IPS DF 6.9 (cell line): ENCODE results near the gene SLITRK5.

Experiments used
- DNase-seq: peaks from one replicate; pipeline ENCODE4 v3.0.0-alpha.2; 2013; ENCODE audit warnings: low read depth, low spot score
- H3K27ac ChIP-seq: one replicate; pipeline ENCODE4 v1.5.1; 2013; ENCODE audit warnings: low read length, control low read depth
- H3K27me3 ChIP-seq: 2 replicates; pipeline ENCODE4 v1.6.1; 2013; ENCODE audit warnings: mild to moderate bottlenecking, low read length; ENCODE audit not compliant: control insufficient read depth, insufficient read depth
- H3K36me3 ChIP-seq: 2 replicates; pipeline ENCODE4 v1.6.1; 2013; ENCODE audit warnings: low read length; ENCODE audit not compliant: control insufficient read depth, insufficient read depth
- H3K4me1 ChIP-seq: 2 replicates; pipeline ENCODE4 v1.6.1; 2013; ENCODE audit warnings: low read length; ENCODE audit not compliant: control insufficient read depth, insufficient read depth
- H3K4me3 ChIP-seq: 2 replicates; pipeline ENCODE4 v1.5.1; 2013; ENCODE audit warnings: mild to moderate bottlenecking, low read length
- H3K9me3 ChIP-seq: 2 replicates; pipeline ENCODE4 v1.6.1; 2013; ENCODE audit warnings: low read length, inconsistent platforms; ENCODE audit not compliant: control insufficient read depth, insufficient read depth
- WGBS: extraction: QIAGEN DNeasy Blood & Tissue Kit; methylation state at CpG from one replicate; pipeline ENCODE4 v1.1.7; 2013; ENCODE audit warnings: mixed read lengths, missing lambda C conversion rate; ENCODE audit not compliant: insufficient read length, insufficient coverage; 5-methylcytosine and 5-hydroxymethylcytosine counted together

SLITRK5 gene, protein sequence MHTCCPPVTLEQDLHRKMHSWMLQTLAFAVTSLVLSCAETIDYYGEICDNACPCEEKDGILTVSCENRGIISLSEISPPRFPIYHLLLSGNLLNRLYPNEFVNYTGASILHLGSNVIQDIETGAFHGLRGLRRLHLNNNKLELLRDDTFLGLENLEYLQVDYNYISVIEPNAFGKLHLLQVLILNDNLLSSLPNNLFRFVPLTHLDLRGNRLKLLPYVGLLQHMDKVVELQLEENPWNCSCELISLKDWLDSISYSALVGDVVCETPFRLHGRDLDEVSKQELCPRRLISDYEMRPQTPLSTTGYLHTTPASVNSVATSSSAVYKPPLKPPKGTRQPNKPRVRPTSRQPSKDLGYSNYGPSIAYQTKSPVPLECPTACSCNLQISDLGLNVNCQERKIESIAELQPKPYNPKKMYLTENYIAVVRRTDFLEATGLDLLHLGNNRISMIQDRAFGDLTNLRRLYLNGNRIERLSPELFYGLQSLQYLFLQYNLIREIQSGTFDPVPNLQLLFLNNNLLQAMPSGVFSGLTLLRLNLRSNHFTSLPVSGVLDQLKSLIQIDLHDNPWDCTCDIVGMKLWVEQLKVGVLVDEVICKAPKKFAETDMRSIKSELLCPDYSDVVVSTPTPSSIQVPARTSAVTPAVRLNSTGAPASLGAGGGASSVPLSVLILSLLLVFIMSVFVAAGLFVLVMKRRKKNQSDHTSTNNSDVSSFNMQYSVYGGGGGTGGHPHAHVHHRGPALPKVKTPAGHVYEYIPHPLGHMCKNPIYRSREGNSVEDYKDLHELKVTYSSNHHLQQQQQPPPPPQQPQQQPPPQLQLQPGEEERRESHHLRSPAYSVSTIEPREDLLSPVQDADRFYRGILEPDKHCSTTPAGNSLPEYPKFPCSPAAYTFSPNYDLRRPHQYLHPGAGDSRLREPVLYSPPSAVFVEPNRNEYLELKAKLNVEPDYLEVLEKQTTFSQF

DNA sequence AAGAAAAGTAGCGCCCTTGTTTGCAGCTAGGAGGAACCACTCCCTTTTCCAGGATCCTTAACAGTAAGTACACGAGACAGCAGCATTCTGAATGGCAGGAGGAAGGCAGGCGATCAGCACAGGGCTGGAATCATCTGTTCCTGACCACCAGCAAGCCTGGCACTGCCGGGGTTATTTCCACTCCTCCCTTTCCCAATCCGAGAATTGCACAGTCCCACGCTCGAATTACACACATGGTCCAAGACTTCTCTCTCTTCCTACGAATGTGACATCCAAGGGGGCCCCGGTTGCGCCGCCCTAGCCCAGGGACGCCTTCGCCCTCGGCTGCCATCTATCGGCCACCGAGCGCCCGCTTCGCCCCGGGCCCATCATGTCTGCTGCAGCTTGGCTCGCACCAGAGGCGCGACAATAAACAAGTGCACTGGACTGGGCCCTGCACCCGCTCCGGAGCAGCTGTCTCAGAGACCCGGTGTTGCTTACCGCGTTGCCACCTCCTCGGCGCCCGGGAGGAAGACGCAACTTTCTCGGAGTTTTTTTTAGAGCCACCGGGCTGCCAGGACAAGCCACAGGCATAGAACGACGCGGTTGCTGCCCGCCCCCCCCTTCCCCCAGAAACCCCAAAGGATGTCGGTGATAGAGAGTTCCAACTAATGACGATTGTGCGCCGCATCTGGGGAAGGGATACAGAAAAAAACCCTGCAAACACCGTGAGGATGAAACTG, at the start of gene SLITRK5:
Gene SLITRK5 (plus strand): TSS at position 341 of the 722 bp plus-strand sequence. CDS start 4,018 bp downstream, outside the sequence.
- peaks cover 25% of the 10 kb centered on the region for H3K27me3 ChIP-seq
- no CpG with 5 or more reads among the region's 43 CpGs for WGBS
- no peak within 1 kb of the TSS for H3K27ac ChIP-seq
- H3K9me3 ChIP-seq = no peaks in the 10 kb centered on the region
- H3K4me3 ChIP-seq = peak within 1 kb of the TSS; percentile 68; the same call in 1 of the 2 replicates
- H3K36me3 ChIP-seq = no peaks in the 10 kb centered on the region
- DNase-seq = no peak
- H3K4me1 ChIP-seq = peaks cover 4% of the 10 kb centered on the region; the same call in 1 of the 2 replicates

DNA sequence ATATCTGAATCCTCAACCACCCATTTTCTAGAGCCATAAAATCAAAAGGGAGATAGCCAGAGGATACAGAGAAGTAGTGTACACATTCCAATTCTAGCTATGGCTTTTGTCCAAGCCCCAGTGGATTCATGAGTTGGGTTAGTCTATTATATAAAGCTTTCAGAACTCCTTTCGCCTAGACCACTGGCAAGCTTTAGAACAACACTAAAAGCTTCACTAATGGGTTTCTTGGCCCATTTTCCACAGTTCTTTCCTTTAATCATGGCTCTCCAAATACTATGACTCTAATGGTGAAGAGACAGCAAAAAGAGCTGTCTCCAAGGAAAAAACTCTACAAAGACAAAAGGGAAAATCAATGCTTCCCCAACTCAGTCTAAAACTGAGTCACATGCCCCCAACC, 48.2 kb upstream of the SLITRK5 start:
- no peak overlapping the region for H3K4me3 ChIP-seq
- no peak overlapping the region for H3K27ac ChIP-seq
- H3K9me3 ChIP-seq = no peaks in the 10 kb centered on the region
- DNase-seq = no peak
- no peaks in the 10 kb centered on the region for H3K36me3 ChIP-seq
- no peaks in the 10 kb centered on the region for H3K4me1 ChIP-seq
- WGBS = no CpG with 5 or more reads among the region's 1 CpG
- no peaks in the 10 kb centered on the region for H3K27me3 ChIP-seq

- Histone ChIP-seq H3K36me3 (no peaks in the 10 kb centered on the region), H3K4me1 (no peaks in the 10 kb centered on the region), H3K4me3 (no peak overlapping the region), H3K27ac (no peak overlapping the region), H3K9me3 (no peaks in the 10 kb centered on the region), H3K27me3 (no peaks in the 10 kb centered on the region)
- no CpG with 5 or more reads among the region's 2 CpGs for WGBS
- DNase-seq = no peak
Observed at GRCh38 chr13:87656306-87656705, 14.9 kb upstream of the SLITRK5 start.

GRCh38 chr13:87661471-87661870, 9.7 kb upstream of the SLITRK5 start:
- no peak for DNase-seq
- Histone ChIP-seq H3K4me3 (no peak overlapping the region), H3K36me3 (no peaks in the 10 kb centered on the region), H3K27me3 (no peaks in the 10 kb centered on the region), H3K4me1 (no peaks in the 10 kb centered on the region), H3K9me3 (no peaks in the 10 kb centered on the region), H3K27ac (no peak overlapping the region)
- WGBS = no CpG with 5 or more reads among the region's 3 CpGs

GRCh38 chr13:87666831-87667230, 4.3 kb upstream of the SLITRK5 start:
- Histone ChIP-seq H3K36me3 (no peaks in the 10 kb centered on the region), H3K9me3 (no peaks in the 10 kb centered on the region), H3K4me3 (no peak overlapping the region), H3K4me1 (no peaks in the 10 kb centered on the region), H3K27ac (no peak overlapping the region), H3K27me3 (no peaks in the 10 kb centered on the region)
- no CpG with 5 or more reads among the region's 1 CpG for WGBS
- no peak for DNase-seq

GRCh38 chr13:87667686-87668085, 3.5 kb upstream of the SLITRK5 start:
- no peaks in the 10 kb centered on the region for H3K9me3 ChIP-seq
- H3K27ac ChIP-seq = no peak overlapping the region
- no peaks in the 10 kb centered on the region for H3K4me1 ChIP-seq
- DNase-seq = no peak
- no peaks in the 10 kb centered on the region for H3K27me3 ChIP-seq
- WGBS = no CpG with 5 or more reads among the region's 1 CpG
- H3K4me3 ChIP-seq = no peak overlapping the region
- H3K36me3 ChIP-seq = no peaks in the 10 kb centered on the region

DNA sequence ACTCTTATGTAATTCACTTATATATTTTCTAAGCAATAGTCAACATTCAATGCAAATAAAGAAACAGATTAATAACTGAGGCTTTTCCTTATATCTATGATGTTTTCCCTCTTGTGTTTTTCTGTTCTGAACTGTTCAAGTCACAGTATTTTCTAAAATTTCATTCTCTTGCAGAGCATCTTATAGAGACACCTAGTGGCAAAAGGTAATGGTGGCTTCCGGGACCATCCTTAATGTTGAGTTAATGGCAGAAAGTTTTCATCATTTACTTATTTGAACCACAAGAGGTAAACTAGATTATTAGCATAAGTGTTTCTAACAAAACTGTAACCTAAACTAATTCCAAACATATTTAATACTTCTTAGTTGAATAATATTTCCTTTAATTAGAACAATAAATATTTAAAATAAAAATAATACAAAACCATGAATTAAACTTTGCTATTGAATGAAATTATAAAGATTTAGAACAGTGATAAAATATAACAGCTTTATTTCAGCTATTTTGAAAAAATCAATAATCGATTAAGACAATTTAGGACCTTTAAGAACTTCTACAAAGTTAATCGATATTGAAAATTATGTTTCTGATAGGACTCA, 1.7 kb upstream of the SLITRK5 start:
- peaks cover 11% of the 10 kb centered on the region for H3K27me3 ChIP-seq
- no peaks in the 10 kb centered on the region for H3K4me1 ChIP-seq
- no peaks in the 10 kb centered on the region for H3K9me3 ChIP-seq
- no peak overlapping the region for H3K27ac ChIP-seq
- no CpG with 5 or more reads among the region's 3 CpGs for WGBS
- no peak overlapping the region for H3K4me3 ChIP-seq
- no peak for DNase-seq
- no peaks in the 10 kb centered on the region for H3K36me3 ChIP-seq

GRCh38 chr13:87671753-87672605, 808 bp downstream of the SLITRK5 start:
- Histone ChIP-seq H3K27ac (no peak overlapping the region), H3K9me3 (no peaks in the 10 kb centered on the region), H3K4me3 (peak overlapping the region; percentile 68; the same call in 1 of the 2 replicates), H3K36me3 (no peaks in the 10 kb centered on the region), H3K27me3 (peaks cover 33% of the 10 kb centered on the region), H3K4me1 (peaks cover 5% of the 10 kb centered on the region; the same call in 1 of the 2 replicates)
- no CpG with 5 or more reads among the region's 89 CpGs for WGBS
- no peak for DNase-seq

DNA sequence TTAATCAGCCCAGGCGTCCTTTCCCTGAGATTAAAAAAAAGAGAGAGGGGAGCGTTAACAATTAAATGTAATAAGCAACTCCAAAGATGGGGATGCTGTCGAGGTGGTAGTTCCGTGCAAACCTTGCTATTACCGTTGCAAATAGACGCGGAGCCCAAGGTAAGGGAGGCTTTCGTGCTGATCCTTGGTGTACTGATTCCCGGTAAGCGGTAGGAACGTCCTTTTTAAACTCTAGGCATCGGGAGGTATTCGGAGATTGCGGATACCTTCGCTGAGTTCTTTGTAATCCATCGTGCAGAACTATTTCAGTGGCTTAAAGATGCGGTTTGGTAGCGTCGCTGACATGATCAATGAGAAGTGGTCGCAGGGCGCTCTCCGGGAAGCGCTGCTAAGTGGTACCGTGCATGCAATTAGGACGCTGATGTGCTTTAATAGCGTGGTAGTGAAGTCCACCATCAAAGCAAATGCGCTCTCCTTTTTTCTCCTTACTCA, 3.1 kb downstream of the SLITRK5 start:
- H3K27me3 ChIP-seq = peaks cover 45% of the 10 kb centered on the region
- H3K36me3 ChIP-seq = no peaks in the 10 kb centered on the region
- H3K27ac ChIP-seq = no peak overlapping the region
- no peaks in the 10 kb centered on the region for H3K9me3 ChIP-seq
- no CpG with 5 or more reads among the region's 27 CpGs for WGBS
- no peak for DNase-seq
- peaks cover 5% of the 10 kb centered on the region; the same call in 1 of the 2 replicates for H3K4me1 ChIP-seq
- peak overlapping the region; percentile 8; the same call in 1 of the 2 replicates for H3K4me3 ChIP-seq
